ENCODE data around the gene IGF1.

DNA sequence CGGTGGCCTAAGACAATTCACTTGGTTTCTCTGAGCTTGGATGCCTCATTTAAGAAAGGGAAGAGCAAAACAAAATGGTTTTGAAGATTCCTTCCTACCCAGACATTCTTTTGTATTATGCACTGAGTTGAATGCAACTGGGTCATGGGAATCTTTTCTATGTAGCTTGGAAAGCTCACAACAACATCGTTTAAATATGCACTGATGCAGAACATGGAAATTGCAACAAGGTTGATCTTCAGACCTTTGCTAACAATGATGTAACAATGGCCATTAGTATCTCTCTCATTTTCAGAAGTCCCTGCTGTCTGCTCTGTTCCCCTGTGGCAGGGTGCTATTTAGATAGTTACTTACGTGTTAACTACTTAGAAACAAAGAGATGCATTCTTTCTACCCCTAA is 30.1 kb upstream of the IGF1 start:
- no peak for TF ChIP-seq POLR2A (IDR thresholded peaks at IDR 0.05)
- TF ChIP-seq, protein P1, sequence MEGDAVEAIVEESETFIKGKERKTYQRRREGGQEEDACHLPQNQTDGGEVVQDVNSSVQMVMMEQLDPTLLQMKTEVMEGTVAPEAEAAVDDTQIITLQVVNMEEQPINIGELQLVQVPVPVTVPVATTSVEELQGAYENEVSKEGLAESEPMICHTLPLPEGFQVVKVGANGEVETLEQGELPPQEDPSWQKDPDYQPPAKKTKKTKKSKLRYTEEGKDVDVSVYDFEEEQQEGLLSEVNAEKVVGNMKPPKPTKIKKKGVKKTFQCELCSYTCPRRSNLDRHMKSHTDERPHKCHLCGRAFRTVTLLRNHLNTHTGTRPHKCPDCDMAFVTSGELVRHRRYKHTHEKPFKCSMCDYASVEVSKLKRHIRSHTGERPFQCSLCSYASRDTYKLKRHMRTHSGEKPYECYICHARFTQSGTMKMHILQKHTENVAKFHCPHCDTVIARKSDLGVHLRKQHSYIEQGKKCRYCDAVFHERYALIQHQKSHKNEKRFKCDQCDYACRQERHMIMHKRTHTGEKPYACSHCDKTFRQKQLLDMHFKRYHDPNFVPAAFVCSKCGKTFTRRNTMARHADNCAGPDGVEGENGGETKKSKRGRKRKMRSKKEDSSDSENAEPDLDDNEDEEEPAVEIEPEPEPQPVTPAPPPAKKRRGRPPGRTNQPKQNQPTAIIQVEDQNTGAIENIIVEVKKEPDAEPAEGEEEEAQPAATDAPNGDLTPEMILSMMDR (IDR thresholded peaks at IDR 0.05), result no peak
